IPS-15b (cell line): ENCODE data around the gene KRI1.
A peak's percentile ranks its signal among the peaks of the same experiment; 100 is the strongest.

ENCODE experiments used
- H3K27me3 ChIP-seq: one replicate; pipeline ENCODE4 v1.6.1; 2013; ENCODE audit warnings: low read length; ENCODE audit not compliant: control insufficient read depth, insufficient read depth
- H3K36me3 ChIP-seq: one replicate; pipeline ENCODE4 v1.6.1; 2013; ENCODE audit warnings: low read length; ENCODE audit not compliant: control insufficient read depth, insufficient read depth
- H3K4me1 ChIP-seq: one replicate; pipeline ENCODE4 v1.6.1; 2013; ENCODE audit warnings: mild to moderate bottlenecking, low read length; ENCODE audit not compliant: control insufficient read depth, insufficient read depth
- H3K4me3 ChIP-seq: one replicate; pipeline ENCODE4 v1.5.1; 2013; ENCODE audit warnings: low read depth, low read length
- H3K9ac ChIP-seq: one replicate; pipeline ENCODE4 v1.6.1; 2013; ENCODE audit warnings: low read depth, mild to moderate bottlenecking, low read length
- H3K9me3 ChIP-seq: one replicate; pipeline ENCODE4 v1.6.1; 2013; ENCODE audit warnings: mild to moderate bottlenecking, low read length; ENCODE audit not compliant: control insufficient read depth, insufficient read depth

KRI1 gene

GRCh38 chr19:10523135-10523636, 42.6 kb downstream of the KRI1 start:
- Histone ChIP-seq H3K9me3 (no peaks in the 10 kb centered on the region), H3K27me3 (peaks cover 14% of the 10 kb centered on the region), H3K36me3 (no peaks in the 10 kb centered on the region), H3K4me3 (no peak overlapping the region), H3K9ac (no peak overlapping the region), H3K4me1 (no peaks in the 10 kb centered on the region)

DNA sequence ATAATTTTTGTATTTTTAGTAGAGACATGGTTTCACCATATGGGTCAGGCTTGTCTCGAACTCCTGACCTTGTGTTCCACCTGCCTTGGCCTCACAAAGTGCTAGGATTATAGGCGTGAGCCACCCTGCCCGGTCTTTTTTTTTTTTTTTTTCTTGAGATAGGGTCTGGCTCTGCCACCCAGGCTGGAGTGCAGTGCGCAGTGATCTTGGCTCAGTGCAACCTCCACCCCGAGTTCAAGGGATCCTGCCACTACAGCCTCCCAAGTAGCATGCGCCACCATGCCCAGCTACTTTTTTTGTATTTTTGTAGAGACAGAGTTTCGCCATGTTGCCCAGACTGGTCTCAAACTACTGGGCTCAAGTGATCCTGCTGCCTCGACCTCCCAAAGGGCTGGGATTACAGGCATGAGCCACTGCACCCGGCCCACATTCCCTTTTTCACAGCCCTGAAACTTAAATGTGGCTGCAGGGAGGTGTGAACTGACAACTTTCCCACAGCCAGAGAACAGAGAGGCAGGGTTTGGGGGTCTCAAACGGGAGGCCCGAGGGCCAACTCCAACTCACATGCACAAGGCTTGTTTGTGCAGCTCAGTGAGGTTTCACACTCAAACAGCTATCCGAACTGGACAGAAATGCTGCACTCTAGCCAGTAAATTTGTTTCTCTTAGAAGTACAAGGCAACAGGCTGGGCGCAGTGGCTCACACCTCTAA, 44.2 kb downstream of the KRI1 start:
- no peaks in the 10 kb centered on the region for H3K9me3 ChIP-seq
- peaks cover 29% of the 10 kb centered on the region for H3K27me3 ChIP-seq
- no peaks in the 10 kb centered on the region for H3K36me3 ChIP-seq
- H3K9ac ChIP-seq, result no peak overlapping the region
- H3K4me1 ChIP-seq, result no peaks in the 10 kb centered on the region
- no peak overlapping the region for H3K4me3 ChIP-seq

DNA sequence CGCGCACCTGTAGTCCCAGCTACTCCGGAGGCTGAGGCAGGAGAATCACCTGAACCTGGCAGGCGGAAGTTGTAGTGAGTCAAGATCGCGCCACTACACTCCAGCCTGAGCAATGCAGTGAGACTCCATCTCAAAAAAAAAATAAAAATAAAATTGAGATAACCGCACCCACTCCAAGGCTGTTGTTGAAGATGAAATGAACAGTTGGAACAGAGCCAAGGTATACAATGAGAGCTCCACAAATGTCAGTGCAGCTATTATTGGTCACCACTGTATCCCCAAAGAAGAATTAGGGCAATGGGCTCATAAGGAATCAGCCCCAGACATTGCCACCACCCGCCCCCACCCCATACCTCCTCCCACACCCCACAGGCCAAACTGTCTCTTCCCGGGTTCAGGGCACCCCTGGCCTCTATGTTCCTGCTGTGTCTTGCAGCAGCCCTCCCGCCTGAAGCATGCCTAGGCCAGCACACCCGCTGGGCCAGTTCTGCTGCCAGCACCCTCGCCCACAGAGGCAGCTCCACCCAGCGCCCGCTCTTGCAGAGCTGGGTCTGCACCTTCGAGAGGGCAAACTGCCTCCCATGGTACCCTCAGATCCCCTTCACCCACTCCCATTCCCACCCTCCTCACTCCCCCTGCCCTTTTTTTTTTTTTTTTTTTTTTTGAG, 45.0 kb downstream of the KRI1 start:
- Histone ChIP-seq H3K4me3 (no peak overlapping the region), H3K36me3 (no peaks in the 10 kb centered on the region), H3K27me3 (peaks cover 37% of the 10 kb centered on the region), H3K9ac (no peak overlapping the region), H3K4me1 (no peaks in the 10 kb centered on the region), H3K9me3 (no peaks in the 10 kb centered on the region)

GRCh38 chr19:10519421-10519820, 46.4 kb downstream of the KRI1 start:
- H3K4me1 ChIP-seq, result no peaks in the 10 kb centered on the region
- H3K36me3 ChIP-seq, result no peaks in the 10 kb centered on the region
- H3K9ac ChIP-seq, result no peak overlapping the region
- no peaks in the 10 kb centered on the region for H3K9me3 ChIP-seq
- H3K27me3 ChIP-seq, result peaks cover 51% of the 10 kb centered on the region
- no peak overlapping the region for H3K4me3 ChIP-seq

- Histone ChIP-seq H3K36me3 (no peaks in the 10 kb centered on the region), H3K27me3 (peaks cover 58% of the 10 kb centered on the region), H3K4me1 (no peaks in the 10 kb centered on the region), H3K9ac (no peak overlapping the region), H3K4me3 (peak overlapping the region; percentile 76), H3K9me3 (no peaks in the 10 kb centered on the region)
Measured at GRCh38 chr19:10518444-10519361, 47.1 kb downstream of the KRI1 start.

- Histone ChIP-seq H3K9me3 (no peaks in the 10 kb centered on the region), H3K9ac (peak overlapping the region; percentile 24), H3K4me3 (peak overlapping the region; percentile 76), H3K27me3 (peaks cover 66% of the 10 kb centered on the region), H3K36me3 (no peaks in the 10 kb centered on the region), H3K4me1 (no peaks in the 10 kb centered on the region)
Measured at GRCh38 chr19:10517760-10518443, 47.9 kb downstream of the KRI1 start.

DNA sequence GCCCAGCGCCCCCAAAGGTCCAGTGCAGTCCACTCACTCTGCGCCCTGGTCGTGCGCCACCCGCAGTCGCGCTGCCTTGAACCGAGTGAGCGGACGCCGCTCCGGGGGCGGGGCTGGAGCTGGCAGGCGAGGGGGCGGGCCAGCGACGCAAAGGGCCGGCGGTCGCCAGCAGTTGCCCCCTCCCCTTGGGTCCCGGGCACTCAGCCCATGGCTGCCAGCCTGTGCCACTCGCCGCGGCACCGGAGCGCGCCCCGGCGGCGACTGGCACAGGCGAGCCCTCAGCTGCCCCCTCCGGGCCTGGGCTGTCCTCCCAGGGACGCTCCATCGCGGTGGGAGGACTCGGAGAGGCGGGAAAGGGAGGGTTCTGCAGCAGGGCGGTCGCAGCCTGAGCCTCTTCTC, 48.5 kb downstream of the KRI1 start, which contains the start of gene S1PR5:
Gene S1PR5, minus strand, starts transcription at position 87 of the 399 bp plus-strand sequence. CDS start 2,436 bp downstream, outside the sequence.
- Histone ChIP-seq H3K4me3 (peak within 1 kb of the TSS; percentile 76), H3K36me3 (no peaks in the 10 kb centered on the region), H3K9me3 (no peaks in the 10 kb centered on the region), H3K9ac (peak within 1 kb of the TSS; percentile 54), H3K4me1 (no peaks in the 10 kb centered on the region), H3K27me3 (peaks cover 72% of the 10 kb centered on the region)

DNA sequence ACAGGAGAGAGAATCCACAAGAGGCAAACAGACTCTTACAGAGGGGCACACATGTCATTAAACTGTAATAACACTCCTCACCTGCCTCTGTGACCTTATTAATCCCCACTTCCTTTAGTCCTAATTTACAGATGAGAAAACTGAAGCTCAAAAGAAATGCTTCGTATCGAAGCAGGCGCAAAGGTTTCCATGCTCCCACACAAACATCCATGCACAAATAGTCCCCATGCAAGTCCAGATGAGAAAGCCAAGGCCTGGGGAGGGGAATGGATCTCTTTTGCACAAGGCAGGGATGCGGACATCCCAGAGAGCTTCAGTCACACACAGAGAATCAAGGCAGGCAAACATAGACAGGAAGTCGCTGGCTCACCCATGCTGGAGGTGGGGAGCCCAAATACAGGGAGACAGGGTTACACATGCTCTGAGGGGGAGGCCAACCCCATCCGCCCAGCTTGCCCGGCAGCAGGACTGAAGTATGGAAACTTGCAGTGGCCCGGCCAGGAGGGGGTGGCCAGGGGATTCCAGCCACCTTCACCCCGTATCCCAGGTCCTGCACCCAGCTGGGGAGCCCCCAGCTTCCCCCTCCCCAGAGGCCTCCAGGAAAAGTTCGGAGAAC, 49.0 kb downstream of the KRI1 start:
- Histone ChIP-seq H3K36me3 (no peaks in the 10 kb centered on the region), H3K9me3 (no peaks in the 10 kb centered on the region), H3K4me3 (peak overlapping the region; percentile 76), H3K27me3 (peaks cover 76% of the 10 kb centered on the region), H3K4me1 (no peaks in the 10 kb centered on the region), H3K9ac (peak overlapping the region; percentile 54)

GRCh38 chr19:10516064-10516385, 49.8 kb downstream of the KRI1 start:
- H3K4me1 ChIP-seq, result no peaks in the 10 kb centered on the region
- H3K36me3 ChIP-seq, result no peaks in the 10 kb centered on the region
- no peak overlapping the region for H3K9ac ChIP-seq
- no peak overlapping the region for H3K4me3 ChIP-seq
- H3K9me3 ChIP-seq, result no peaks in the 10 kb centered on the region
- H3K27me3 ChIP-seq, result peaks cover 76% of the 10 kb centered on the region

DNA sequence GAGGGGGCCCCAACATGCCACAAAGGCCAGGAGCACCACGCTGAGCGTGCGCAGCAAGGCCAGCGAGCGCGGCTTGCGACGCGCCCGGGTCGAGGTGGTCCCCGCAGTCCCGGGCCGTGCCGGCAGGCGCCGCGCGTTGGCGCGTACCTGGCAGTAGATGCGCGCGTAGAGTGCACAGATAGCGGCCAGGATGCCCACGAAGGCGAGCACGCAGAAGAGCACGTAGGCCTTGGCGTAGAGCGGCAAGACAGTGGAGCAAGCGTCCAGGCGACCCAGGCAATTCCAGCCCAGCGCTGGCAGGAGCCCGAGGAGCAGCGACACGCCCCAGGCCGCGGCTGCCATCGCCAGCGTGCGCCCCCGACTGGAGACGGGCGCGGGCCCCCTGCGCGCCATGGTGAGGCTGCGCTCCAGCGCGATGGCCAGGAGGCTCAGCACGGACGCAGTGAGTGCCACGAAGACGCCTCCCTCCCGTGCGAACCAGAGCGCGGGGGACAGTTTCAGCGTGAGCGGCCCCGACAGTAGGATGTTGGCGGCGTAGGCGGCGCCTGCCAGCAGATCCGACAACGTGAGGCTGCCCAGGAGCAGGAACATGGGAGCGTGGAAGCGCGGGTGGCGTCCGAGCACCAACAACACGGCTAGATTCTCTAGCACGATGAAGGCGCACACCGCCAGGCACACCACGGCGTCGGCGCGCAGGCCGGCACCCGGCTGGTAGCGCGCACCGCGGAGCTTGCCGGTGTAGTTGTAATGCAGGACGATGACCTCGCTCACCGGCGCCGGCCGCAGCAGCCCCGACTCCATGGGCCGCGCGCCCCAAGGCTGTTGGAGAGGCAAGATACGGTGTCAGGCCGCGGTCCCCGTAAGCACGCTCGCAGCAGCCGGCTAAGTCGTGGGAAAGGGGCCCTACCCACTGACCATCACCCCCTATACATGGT, 51.3 kb downstream of the KRI1 start:
- Histone ChIP-seq H3K27me3 (peaks cover 75% of the 10 kb centered on the region), H3K36me3 (no peaks in the 10 kb centered on the region), H3K4me1 (no peaks in the 10 kb centered on the region), H3K9me3 (no peaks in the 10 kb centered on the region), H3K9ac (peak overlapping the region; percentile 47), H3K4me3 (peak overlapping the region; percentile 61)
